GM23338 (cell line): ENCODE measurements around the gene RMC1. TPM values are rescaled to one million over a fixed set of nuclear protein-coding genes. Genes with fewer than 3 reads are reported as not detected.
A peak's percentile ranks its signal among the peaks of the same experiment; 100 is the strongest.

Experiments used
- ATAC-seq: fragments of 200-7000 bp; cut with Tn5 transposase; 3 replicates; pipeline ENCODE4 v1.9.1; 2020
- DNase-seq: peaks from one replicate; pipeline ENCODE4 v3.0.0-alpha.2; 2015; ENCODE audit warnings: low spot score
- H2AFZ ChIP-seq: fragments of 200-600 bp; sonication (generic); 2 replicates; pipeline ENCODE4 v1.8.0; 2016; ENCODE audit warnings: antibody characterized with exemption, mild to moderate bottlenecking, moderate library complexity
- H3F3A ChIP-seq: fragments of 200-600 bp; sonication (generic); replicated peaks from 2 replicates; pipeline ENCODE4 v1.8.0; 2017; ENCODE audit warnings: antibody characterized with exemption, mixed run types, low read depth
- H3K27ac ChIP-seq: fragments of 200-600 bp; sonication (generic); 2 replicates; pipeline ENCODE4 v1.6.1; 2016; ENCODE audit warnings: low read depth
- H3K27me3 ChIP-seq: fragments of 200-600 bp; sonication (generic); 2 replicates; pipeline ENCODE4 v1.8.0; 2016; ENCODE audit warnings: mild to moderate bottlenecking, mixed run types, moderate library complexity; ENCODE audit not compliant: insufficient read depth
- H3K36me3 ChIP-seq: fragments of 200-600 bp; sonication (generic); 2 replicates; pipeline ENCODE4 v1.8.0; 2016; ENCODE audit warnings: mild to moderate bottlenecking; ENCODE audit not compliant: insufficient read depth
- H3K4me1 ChIP-seq: fragments of 200-600 bp; sonication (generic); 2 replicates; pipeline ENCODE4 v1.8.0; 2016; ENCODE audit warnings: mild to moderate bottlenecking, moderate library complexity; ENCODE audit not compliant: insufficient read depth
- H3K4me2 ChIP-seq: fragments of 200-600 bp; sonication (generic); 2 replicates; pipeline ENCODE4 v1.7.1; 2017; ENCODE audit warnings: mixed run types
- H3K4me3 ChIP-seq: fragments of 200-600 bp; sonication (generic); 2 replicates; pipeline ENCODE4 v1.6.1; 2016; ENCODE audit warnings: mixed run types
- H3K79me2 ChIP-seq: fragments of 200-600 bp; sonication (generic); replicated peaks from 2 replicates; pipeline ENCODE4 v1.8.0; 2017; ENCODE audit warnings: mild to moderate bottlenecking; ENCODE audit not compliant: insufficient read depth
- H3K9me2 ChIP-seq: fragments of 200-600 bp; sonication (generic); 2 replicates; pipeline ENCODE4 v1.8.0; 2017; ENCODE audit not compliant: insufficient read depth
- H4K20me1 ChIP-seq: fragments of 200-600 bp; sonication (generic); replicated peaks from 2 replicates; pipeline ENCODE4 v1.8.0; 2017; ENCODE audit warnings: mild to moderate bottlenecking; ENCODE audit not compliant: insufficient read depth
- H3K27ac Mint-ChIP-seq: 2 replicates; pipeline ENCODE4 v1.8.0; 2020; ENCODE audit warnings: inconsistent platforms, mild to moderate bottlenecking, moderate library complexity, mixed read lengths
- H3K27me3 Mint-ChIP-seq: 3 replicates; pipeline ENCODE4 v1.8.0; 2022; ENCODE audit warnings: low read depth, mild to moderate bottlenecking, moderate library complexity, mixed read lengths, inconsistent platforms; ENCODE audit not compliant: insufficient read depth, poor library complexity
- H3K36me3 Mint-ChIP-seq: 3 replicates; pipeline ENCODE4 v1.8.0; 2021; ENCODE audit warnings: low read depth, mild to moderate bottlenecking, inconsistent platforms, moderate library complexity, mixed read lengths
- H3K4me1 Mint-ChIP-seq: 3 replicates; pipeline ENCODE4 v1.8.0; 2020; ENCODE audit warnings: mild to moderate bottlenecking, inconsistent platforms, mixed read lengths
- H3K4me3 Mint-ChIP-seq: 3 replicates; pipeline ENCODE4 v1.8.0; 2021; ENCODE audit warnings: moderate library complexity, mild to moderate bottlenecking, inconsistent platforms, mixed read lengths
- H3K9me3 Mint-ChIP-seq: 3 replicates; pipeline ENCODE4 v1.8.0; 2020; ENCODE audit warnings: moderate library complexity, mild to moderate bottlenecking, inconsistent platforms, mixed read lengths
- EZH2phosphoT487 ChIP-seq: fragments of 200-600 bp; sonication (generic); IDR thresholded peaks from one replicate; pipeline ENCODE4 v1.8.1; 2018; ENCODE audit warnings: antibody characterized with exemption; ENCODE audit not compliant: unreplicated experiment
- NANOG ChIP-seq: IDR thresholded peaks from 2 replicates; pipeline ENCODE4 v1.6.1; 2016; ENCODE audit warnings: antibody characterized with exemption, borderline replicate concordance
- POLR2AphosphoS5 ChIP-seq: IDR thresholded peaks from 2 replicates; pipeline ENCODE4 v1.6.1; 2016; ENCODE audit warnings: antibody characterized with exemption, low read depth
- ZNF114 ChIP-seq: fragments of 250-450 bp; sonication (Bioruptor Pico); IDR thresholded peaks from 2 replicates; pipeline ENCODE4 v1.5.0; 2020; ENCODE audit warnings: mild to moderate bottlenecking, moderate library complexity
- ZNF331 ChIP-seq: fragments of 250-450 bp; sonication (Bioruptor Pico); IDR thresholded peaks from 2 replicates; pipeline ENCODE4 v1.5.0; 2020; ENCODE audit warnings: low read depth, mild to moderate bottlenecking, moderate library complexity
- polyA plus RNA-seq: library from polyadenylated mRNA; unstranded; fragments of >200 nt; fragmentation: Nextera tagmentation; extraction: Ambion mirVana; gene quantifications from 2 replicates; pipeline ENCODE4 v1.2.1, GENCODE V29; 2016
- total RNA-seq: library from RNA; depleted of rRNA; stranded (reverse); fragments of >200 nt; shearing (Covaris generic); gene quantifications from 2 replicates; pipeline ENCODE4 v1.2.3, GENCODE V29; 2014
- TF ChIP-seq, protein P1 (sequence below): fragments of 250-450 bp; sonication (Bioruptor Pico); IDR thresholded peaks from 2 replicates; pipeline ENCODE4 v1.5.0; 2020; ENCODE audit warnings: mild to moderate bottlenecking, moderate library complexity
- TF ChIP-seq, protein P2 (sequence below), 2 experiments: fragments of 200-600 bp in 1 of 2; sonication (generic) in 1 of 2; conservative IDR thresholded peaks; 2 replicates each; pipeline versions ENCODE4 v1.5.1 to v1.6.1; 2016 to 2017; ENCODE audit warnings: antibody characterized with exemption in 2 of 2, low read depth in 2 of 2, mild to moderate bottlenecking in 2 of 2, moderate library complexity in 1 of 2

RMC1 gene
- total and polyA plus RNA-seq, 2 experiments from 2014 or later = 18.9 to 24.6 TPM

DNA sequence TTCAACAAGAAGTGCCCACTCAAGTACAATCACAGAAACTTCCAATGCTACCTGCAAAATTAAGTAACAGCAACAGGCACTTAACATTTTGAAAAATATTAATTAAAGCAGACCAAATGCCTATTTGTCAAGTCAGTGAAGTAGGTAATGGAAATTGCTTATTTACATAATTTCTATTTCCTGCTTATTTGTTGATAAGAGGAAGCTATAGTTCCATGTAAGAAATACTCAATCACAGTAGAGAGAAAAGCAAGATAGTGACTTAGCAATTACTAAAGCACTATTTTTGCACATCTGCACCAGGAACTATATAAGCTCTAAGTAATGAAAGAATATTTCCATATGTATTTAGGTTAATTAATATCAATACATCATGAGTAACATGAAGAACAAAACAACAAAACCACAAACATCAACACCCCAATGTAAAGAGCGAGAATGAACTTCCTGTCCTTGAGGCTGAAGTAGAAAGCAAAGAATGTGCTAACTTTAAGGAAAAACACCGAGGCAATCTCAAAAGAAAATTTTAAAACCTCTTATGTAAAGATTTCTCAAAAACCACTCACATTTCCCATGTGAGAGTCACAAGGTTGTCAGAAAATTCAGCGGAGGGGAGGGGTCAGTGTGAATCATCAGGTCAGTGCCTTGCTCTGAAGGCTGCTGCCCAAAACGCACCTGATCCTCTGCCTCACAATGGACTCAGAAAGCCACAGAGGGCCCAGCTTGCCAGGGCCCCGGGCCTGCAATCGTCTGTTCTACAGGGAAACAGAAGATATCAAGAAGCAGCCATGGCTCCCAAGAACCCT lies 70.5 kb downstream of the RMC1 start (continued):
- TF ChIP-seq, protein P1, sequence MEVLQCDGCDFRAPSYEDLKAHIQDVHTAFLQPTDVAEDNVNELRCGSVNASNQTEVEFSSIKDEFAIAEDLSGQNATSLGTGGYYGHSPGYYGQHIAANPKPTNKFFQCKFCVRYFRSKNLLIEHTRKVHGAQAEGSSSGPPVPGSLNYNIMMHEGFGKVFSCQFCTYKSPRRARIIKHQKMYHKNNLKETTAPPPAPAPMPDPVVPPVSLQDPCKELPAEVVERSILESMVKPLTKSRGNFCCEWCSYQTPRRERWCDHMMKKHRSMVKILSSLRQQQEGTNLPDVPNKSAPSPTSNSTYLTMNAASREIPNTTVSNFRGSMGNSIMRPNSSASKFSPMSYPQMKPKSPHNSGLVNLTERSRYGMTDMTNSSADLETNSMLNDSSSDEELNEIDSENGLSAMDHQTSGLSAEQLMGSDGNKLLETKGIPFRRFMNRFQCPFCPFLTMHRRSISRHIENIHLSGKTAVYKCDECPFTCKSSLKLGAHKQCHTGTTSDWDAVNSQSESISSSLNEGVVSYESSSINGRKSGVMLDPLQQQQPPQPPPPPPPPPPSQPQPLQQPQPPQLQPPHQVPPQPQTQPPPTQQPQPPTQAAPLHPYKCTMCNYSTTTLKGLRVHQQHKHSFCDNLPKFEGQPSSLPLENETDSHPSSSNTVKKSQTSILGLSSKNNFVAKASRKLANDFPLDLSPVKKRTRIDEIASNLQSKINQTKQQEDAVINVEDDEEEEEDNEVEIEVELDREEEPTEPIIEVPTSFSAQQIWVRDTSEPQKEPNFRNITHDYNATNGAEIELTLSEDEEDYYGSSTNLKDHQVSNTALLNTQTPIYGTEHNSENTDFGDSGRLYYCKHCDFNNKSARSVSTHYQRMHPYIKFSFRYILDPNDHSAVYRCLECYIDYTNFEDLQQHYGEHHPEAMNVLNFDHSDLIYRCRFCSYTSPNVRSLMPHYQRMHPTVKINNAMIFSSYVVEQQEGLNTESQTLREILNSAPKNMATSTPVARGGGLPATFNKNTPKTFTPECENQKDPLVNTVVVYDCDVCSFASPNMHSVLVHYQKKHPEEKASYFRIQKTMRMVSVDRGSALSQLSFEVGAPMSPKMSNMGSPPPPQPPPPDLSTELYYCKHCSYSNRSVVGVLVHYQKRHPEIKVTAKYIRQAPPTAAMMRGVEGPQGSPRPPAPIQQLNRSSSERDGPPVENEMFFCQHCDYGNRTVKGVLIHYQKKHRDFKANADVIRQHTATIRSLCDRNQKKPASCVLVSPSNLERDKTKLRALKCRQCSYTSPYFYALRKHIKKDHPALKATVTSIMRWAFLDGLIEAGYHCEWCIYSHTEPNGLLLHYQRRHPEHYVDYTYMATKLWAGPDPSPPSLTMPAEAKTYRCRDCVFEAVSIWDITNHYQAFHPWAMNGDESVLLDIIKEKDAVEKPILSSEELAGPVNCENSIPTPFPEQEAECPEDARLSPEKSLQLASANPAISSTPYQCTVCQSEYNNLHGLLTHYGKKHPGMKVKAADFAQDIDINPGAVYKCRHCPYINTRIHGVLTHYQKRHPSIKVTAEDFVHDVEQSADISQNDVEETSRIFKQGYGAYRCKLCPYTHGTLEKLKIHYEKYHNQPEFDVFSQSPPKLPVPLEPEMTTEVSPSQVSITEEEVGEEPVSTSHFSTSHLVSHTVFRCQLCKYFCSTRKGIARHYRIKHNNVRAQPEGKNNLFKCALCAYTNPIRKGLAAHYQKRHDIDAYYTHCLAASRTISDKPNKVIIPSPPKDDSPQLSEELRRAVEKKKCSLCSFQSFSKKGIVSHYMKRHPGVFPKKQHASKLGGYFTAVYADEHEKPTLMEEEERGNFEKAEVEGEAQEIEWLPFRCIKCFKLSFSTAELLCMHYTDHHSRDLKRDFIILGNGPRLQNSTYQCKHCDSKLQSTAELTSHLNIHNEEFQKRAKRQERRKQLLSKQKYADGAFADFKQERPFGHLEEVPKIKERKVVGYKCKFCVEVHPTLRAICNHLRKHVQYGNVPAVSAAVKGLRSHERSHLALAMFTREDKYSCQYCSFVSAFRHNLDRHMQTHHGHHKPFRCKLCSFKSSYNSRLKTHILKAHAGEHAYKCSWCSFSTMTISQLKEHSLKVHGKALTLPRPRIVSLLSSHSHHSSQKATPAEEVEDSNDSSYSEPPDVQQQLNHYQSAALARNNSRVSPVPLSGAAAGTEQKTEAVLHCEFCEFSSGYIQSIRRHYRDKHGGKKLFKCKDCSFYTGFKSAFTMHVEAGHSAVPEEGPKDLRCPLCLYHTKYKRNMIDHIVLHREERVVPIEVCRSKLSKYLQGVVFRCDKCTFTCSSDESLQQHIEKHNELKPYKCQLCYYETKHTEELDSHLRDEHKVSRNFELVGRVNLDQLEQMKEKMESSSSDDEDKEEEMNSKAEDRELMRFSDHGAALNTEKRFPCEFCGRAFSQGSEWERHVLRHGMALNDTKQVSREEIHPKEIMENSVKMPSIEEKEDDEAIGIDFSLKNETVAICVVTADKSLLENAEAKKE (CRISPR knock-in tag) = no peak
- TF ChIP-seq ZNF114 (CRISPR knock-in tag) = no peak
- TF ChIP-seq, protein P2, sequence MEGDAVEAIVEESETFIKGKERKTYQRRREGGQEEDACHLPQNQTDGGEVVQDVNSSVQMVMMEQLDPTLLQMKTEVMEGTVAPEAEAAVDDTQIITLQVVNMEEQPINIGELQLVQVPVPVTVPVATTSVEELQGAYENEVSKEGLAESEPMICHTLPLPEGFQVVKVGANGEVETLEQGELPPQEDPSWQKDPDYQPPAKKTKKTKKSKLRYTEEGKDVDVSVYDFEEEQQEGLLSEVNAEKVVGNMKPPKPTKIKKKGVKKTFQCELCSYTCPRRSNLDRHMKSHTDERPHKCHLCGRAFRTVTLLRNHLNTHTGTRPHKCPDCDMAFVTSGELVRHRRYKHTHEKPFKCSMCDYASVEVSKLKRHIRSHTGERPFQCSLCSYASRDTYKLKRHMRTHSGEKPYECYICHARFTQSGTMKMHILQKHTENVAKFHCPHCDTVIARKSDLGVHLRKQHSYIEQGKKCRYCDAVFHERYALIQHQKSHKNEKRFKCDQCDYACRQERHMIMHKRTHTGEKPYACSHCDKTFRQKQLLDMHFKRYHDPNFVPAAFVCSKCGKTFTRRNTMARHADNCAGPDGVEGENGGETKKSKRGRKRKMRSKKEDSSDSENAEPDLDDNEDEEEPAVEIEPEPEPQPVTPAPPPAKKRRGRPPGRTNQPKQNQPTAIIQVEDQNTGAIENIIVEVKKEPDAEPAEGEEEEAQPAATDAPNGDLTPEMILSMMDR (conservative IDR thresholded peaks at IDR 0.05; ENCODE audit: low read depth in 2 of 2) = no peak
- no peak for TF ChIP-seq ZNF331

DNA sequence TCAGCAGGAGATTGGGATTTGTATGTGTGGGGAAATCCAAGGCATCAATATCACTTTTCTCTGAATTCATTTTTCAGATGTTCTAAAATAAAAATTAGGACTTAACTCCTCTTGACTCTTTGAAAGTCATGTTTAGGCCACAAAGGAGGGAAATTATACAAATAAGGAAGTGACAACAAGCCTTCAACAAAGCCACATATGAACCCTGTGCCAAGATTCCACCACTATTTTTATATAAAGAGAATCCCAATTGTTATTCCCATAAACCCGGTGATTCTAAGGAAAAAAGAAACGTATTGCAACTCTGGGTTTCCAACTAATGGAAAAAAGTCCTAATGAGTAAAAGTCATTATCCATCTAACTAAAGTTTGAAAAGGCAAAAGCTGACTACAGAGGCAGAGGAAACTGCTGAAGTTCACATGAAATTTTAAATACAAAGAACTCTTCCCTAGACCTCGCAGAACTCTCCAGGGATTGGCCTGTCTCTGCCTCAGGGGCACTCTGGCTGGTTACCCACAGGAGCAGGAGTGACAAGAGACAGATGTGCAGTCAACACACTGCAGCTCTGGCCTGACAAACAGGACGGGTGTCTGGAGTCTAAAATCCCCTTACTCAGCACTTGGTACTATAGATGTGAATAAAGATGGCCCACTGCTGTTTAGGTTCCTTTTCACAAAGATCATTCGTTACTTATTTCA lies 71.4 kb downstream of the RMC1 start:
- Mint-ChIP-seq H3K27ac (peak overlapping the region; percentile 70), H3K4me3 (no peak overlapping the region), H3K27me3 (no peaks in the 10 kb centered on the region), H3K9me3 (no peaks in the 10 kb centered on the region), H3K4me1 (peaks cover 17% of the 10 kb centered on the region), H3K36me3 (peaks cover 40% of the 10 kb centered on the region)
- Histone ChIP-seq H3K4me2 (peak overlapping the region; percentile 39), H3K27ac (peak overlapping the region; percentile 5), H3K4me3 (0 out of 2 replicates have a peak overlapping the region, but pooled peaks have one; percentile 7), H3K9me2 (no peaks in the 10 kb centered on the region), H3K4me1 (peaks cover 6% of the 10 kb centered on the region), H3F3A (no peaks in the 10 kb centered on the region), H3K27me3 (no peaks in the 10 kb centered on the region), H2AFZ (no peak overlapping the region), H4K20me1 (peaks cover 8% of the 10 kb centered on the region; the same call in 1 of the 2 replicates), H3K36me3 (peaks cover 22% of the 10 kb centered on the region; the same call in 1 of the 2 replicates), H3K79me2 (peaks cover 38% of the 10 kb centered on the region)
- ATAC-seq (no peak; the same call in 1 of the 3 replicates), DNase-seq (no peak)
- no peak for TF ChIP-seq NANOG
- no peak for TF ChIP-seq EZH2phosphoT487
- no peak for TF ChIP-seq ZNF331
- TF ChIP-seq, protein P2 (conservative IDR thresholded peaks at IDR 0.05; ENCODE audit: low read depth in 2 of 2) = no peak
- no peak for TF ChIP-seq POLR2AphosphoS5
- TF ChIP-seq ZNF114 (CRISPR knock-in tag) = no peak
